Activated naive CD4-positive, alpha-beta T cell treated with anti-CD3 and anti-CD28 coated beads, Interleukin-2, amount 50 U/mL, for 24 hours (primary cell): Measurements from ENCODE around the gene DNAJB4.
"Not testable (repeated sequence)": the region's sequence is repeated elsewhere in the genome, so short reads cannot be mapped to it uniquely, and the experiment has no call there.

Experiments
- H3K27ac Mint-ChIP-seq: one replicate; pipeline ENCODE4 v1.8.0; 2021; ENCODE audit warnings: mild to moderate bottlenecking, mixed read lengths
- H3K27me3 Mint-ChIP-seq: one replicate; pipeline ENCODE4 v1.8.0; 2021; ENCODE audit warnings: mixed read lengths
- H3K36me3 Mint-ChIP-seq: one replicate; pipeline ENCODE4 v1.8.0; 2021; ENCODE audit warnings: mixed read lengths
- H3K4me1 Mint-ChIP-seq: one replicate; pipeline ENCODE4 v1.8.0; 2021; ENCODE audit warnings: mixed read lengths
- H3K4me3 Mint-ChIP-seq: one replicate; pipeline ENCODE4 v1.8.0; 2021; ENCODE audit warnings: mild to moderate bottlenecking, mixed read lengths
- H3K9me3 Mint-ChIP-seq: one replicate; pipeline ENCODE4 v1.8.0; 2021; ENCODE audit warnings: mixed read lengths

The DNAJB4 gene

GRCh38 chr1:78007677-78008341, 3.1 kb downstream of the DNAJB4 start:
- Mint-ChIP-seq H3K27me3 (no peaks in the 10 kb centered on the region), H3K27ac (no peak overlapping the region), H3K36me3 (no peaks in the 10 kb centered on the region), H3K4me1 (peaks cover 53% of the 10 kb centered on the region), H3K4me3 (peak overlapping the region; percentile 44), H3K9me3 (no peaks in the 10 kb centered on the region)

- peaks cover 6% of the 10 kb centered on the region for H3K36me3 Mint-ChIP-seq
These were observed 4.5 kb downstream of the DNAJB4 start for GRCh38 chr1:78009276-78009675.

GRCh38 chr1:78009836-78010235, 5.1 kb downstream of the DNAJB4 start:
- Mint-ChIP-seq H3K4me3 (no peak overlapping the region), H3K27me3 (no peaks in the 10 kb centered on the region), H3K9me3 (no peaks in the 10 kb centered on the region), H3K36me3 (peaks cover 9% of the 10 kb centered on the region), H3K27ac (no peak overlapping the region), H3K4me1 (peaks cover 49% of the 10 kb centered on the region)

More at GRCh38 chr1:78009276-78009675, 4.5 kb downstream of the DNAJB4 start:
- peak overlapping the region; percentile 15 for H3K4me3 Mint-ChIP-seq
- no peak overlapping the region for H3K27ac Mint-ChIP-seq
- no peaks in the 10 kb centered on the region for H3K27me3 Mint-ChIP-seq
- H3K4me1 Mint-ChIP-seq: peaks cover 49% of the 10 kb centered on the region
- H3K9me3 Mint-ChIP-seq: no peaks in the 10 kb centered on the region

- H3K4me3 Mint-ChIP-seq: no peak overlapping the region
- H3K36me3 Mint-ChIP-seq: peaks cover 13% of the 10 kb centered on the region
These were observed 6.3 kb downstream of the DNAJB4 start for GRCh38 chr1:78011050-78011449.

GRCh38 chr1:78015148-78015547, 10.4 kb downstream of the DNAJB4 start:
- Mint-ChIP-seq H3K9me3 (no peaks in the 10 kb centered on the region), H3K4me3 (no peak overlapping the region), H3K4me1 (peaks cover 21% of the 10 kb centered on the region), H3K27me3 (no peaks in the 10 kb centered on the region), H3K36me3 (peaks cover 22% of the 10 kb centered on the region), H3K27ac (no peak overlapping the region)

More at GRCh38 chr1:78011050-78011449, 6.3 kb downstream of the DNAJB4 start:
- peaks cover 52% of the 10 kb centered on the region for H3K4me1 Mint-ChIP-seq
- H3K27me3 Mint-ChIP-seq: no peaks in the 10 kb centered on the region
- H3K9me3 Mint-ChIP-seq: no peaks in the 10 kb centered on the region
- no peak overlapping the region for H3K27ac Mint-ChIP-seq

GRCh38 chr1:78019024-78019423, 14.3 kb downstream of the DNAJB4 start:
- Mint-ChIP-seq H3K27me3 (no peaks in the 10 kb centered on the region), H3K36me3 (peaks cover 16% of the 10 kb centered on the region), H3K9me3 (no peaks in the 10 kb centered on the region), H3K4me1 (peaks cover 8% of the 10 kb centered on the region), H3K27ac (no peak overlapping the region), H3K4me3 (no peak overlapping the region)

- not testable (repeated sequence) for H3K4me3 Mint-ChIP-seq, H3K4me1 Mint-ChIP-seq, H3K36me3 Mint-ChIP-seq, H3K27ac Mint-ChIP-seq, H3K27me3 Mint-ChIP-seq, H3K9me3 Mint-ChIP-seq
These were observed 16.4 kb downstream of the DNAJB4 start for GRCh38 chr1:78021134-78021533.

GRCh38 chr1:78029793-78030192, 25.1 kb downstream of the DNAJB4 start:
- Mint-ChIP-seq H3K36me3 (no peaks in the 10 kb centered on the region), H3K27me3 (no peaks in the 10 kb centered on the region), H3K4me3 (no peak overlapping the region), H3K4me1 (no peaks in the 10 kb centered on the region), H3K9me3 (no peaks in the 10 kb centered on the region), H3K27ac (no peak overlapping the region)

- Mint-ChIP-seq H3K36me3 (no peaks in the 10 kb centered on the region), H3K27ac (no peak overlapping the region), H3K4me3 (no peak overlapping the region), H3K27me3 (peaks cover 5% of the 10 kb centered on the region), H3K4me1 (no peaks in the 10 kb centered on the region), H3K9me3 (no peaks in the 10 kb centered on the region)
These were observed 28.5 kb downstream of the DNAJB4 start for GRCh38 chr1:78032996-78033796.

- H3K27me3 Mint-ChIP-seq: peaks cover 5% of the 10 kb centered on the region
- H3K36me3 Mint-ChIP-seq: no peaks in the 10 kb centered on the region
- H3K27ac Mint-ChIP-seq: no peak overlapping the region
- H3K9me3 Mint-ChIP-seq: no peaks in the 10 kb centered on the region
- H3K4me1 Mint-ChIP-seq: no peaks in the 10 kb centered on the region
- H3K4me3 Mint-ChIP-seq: no peak overlapping the region
These were observed 29.0 kb downstream of the DNAJB4 start for GRCh38 chr1:78033797-78034172.

GRCh38 chr1:78035121-78035520, 30.4 kb downstream of the DNAJB4 start:
- Mint-ChIP-seq H3K4me1 (peaks cover under 1% of the 10 kb centered on the region), H3K4me3 (no peak overlapping the region), H3K36me3 (no peaks in the 10 kb centered on the region), H3K27ac (no peak overlapping the region), H3K27me3 (peaks cover 5% of the 10 kb centered on the region), H3K9me3 (no peaks in the 10 kb centered on the region)

GRCh38 chr1:78036450-78036849, 31.7 kb downstream of the DNAJB4 start:
- Mint-ChIP-seq H3K9me3 (peaks cover 5% of the 10 kb centered on the region), H3K27ac (peak overlapping the region; percentile 23), H3K36me3 (peaks cover 2% of the 10 kb centered on the region)

GRCh38 chr1:78038071-78038470, 33.3 kb downstream of the DNAJB4 start:
- Mint-ChIP-seq H3K36me3 (peaks cover 2% of the 10 kb centered on the region), H3K27me3 (peaks cover 5% of the 10 kb centered on the region), H3K9me3 (peaks cover 5% of the 10 kb centered on the region), H3K27ac (no peak overlapping the region), H3K4me1 (peaks cover 15% of the 10 kb centered on the region), H3K4me3 (no peak overlapping the region)

More at GRCh38 chr1:78036450-78036849, 31.7 kb downstream of the DNAJB4 start:
- Mint-ChIP-seq H3K27me3 (peaks cover 5% of the 10 kb centered on the region), H3K4me3 (no peak overlapping the region), H3K4me1 (peaks cover 14% of the 10 kb centered on the region)

GRCh38 chr1:78038491-78038939, 33.8 kb downstream of the DNAJB4 start:
- Mint-ChIP-seq H3K27me3 (peaks cover 5% of the 10 kb centered on the region), H3K27ac (no peak overlapping the region), H3K36me3 (peaks cover 2% of the 10 kb centered on the region), H3K9me3 (peaks cover 5% of the 10 kb centered on the region), H3K4me3 (no peak overlapping the region), H3K4me1 (peaks cover 15% of the 10 kb centered on the region)

- Mint-ChIP-seq H3K27me3 (peaks cover 12% of the 10 kb centered on the region), H3K27ac (peak overlapping the region; percentile 51), H3K36me3 (peaks cover 2% of the 10 kb centered on the region), H3K9me3 (peaks cover 5% of the 10 kb centered on the region), H3K4me1 (peaks cover 23% of the 10 kb centered on the region), H3K4me3 (peak overlapping the region; percentile 70)
These were observed 35.8 kb downstream of the DNAJB4 start for GRCh38 chr1:78040484-78041089.

GRCh38 chr1:78043436-78043835, 38.7 kb downstream of the DNAJB4 start:
- no peak overlapping the region for H3K4me3 Mint-ChIP-seq
- peaks cover 5% of the 10 kb centered on the region for H3K9me3 Mint-ChIP-seq
- peaks cover 29% of the 10 kb centered on the region for H3K27me3 Mint-ChIP-seq
- H3K36me3 Mint-ChIP-seq: peaks cover 2% of the 10 kb centered on the region
- H3K4me1 Mint-ChIP-seq: peaks cover 30% of the 10 kb centered on the region
- H3K27ac Mint-ChIP-seq: no peak overlapping the region
